Measurements from ENCODE around the gene LDLRAD2. TPM values are rescaled to one million over a fixed set of nuclear protein-coding genes. Genes with fewer than 3 reads are reported as not detected.

LDLRAD2 gene
- total RNA-seq, 3 donors from 2014 or later: 0.33 TPM; not detected in 2

DNA sequence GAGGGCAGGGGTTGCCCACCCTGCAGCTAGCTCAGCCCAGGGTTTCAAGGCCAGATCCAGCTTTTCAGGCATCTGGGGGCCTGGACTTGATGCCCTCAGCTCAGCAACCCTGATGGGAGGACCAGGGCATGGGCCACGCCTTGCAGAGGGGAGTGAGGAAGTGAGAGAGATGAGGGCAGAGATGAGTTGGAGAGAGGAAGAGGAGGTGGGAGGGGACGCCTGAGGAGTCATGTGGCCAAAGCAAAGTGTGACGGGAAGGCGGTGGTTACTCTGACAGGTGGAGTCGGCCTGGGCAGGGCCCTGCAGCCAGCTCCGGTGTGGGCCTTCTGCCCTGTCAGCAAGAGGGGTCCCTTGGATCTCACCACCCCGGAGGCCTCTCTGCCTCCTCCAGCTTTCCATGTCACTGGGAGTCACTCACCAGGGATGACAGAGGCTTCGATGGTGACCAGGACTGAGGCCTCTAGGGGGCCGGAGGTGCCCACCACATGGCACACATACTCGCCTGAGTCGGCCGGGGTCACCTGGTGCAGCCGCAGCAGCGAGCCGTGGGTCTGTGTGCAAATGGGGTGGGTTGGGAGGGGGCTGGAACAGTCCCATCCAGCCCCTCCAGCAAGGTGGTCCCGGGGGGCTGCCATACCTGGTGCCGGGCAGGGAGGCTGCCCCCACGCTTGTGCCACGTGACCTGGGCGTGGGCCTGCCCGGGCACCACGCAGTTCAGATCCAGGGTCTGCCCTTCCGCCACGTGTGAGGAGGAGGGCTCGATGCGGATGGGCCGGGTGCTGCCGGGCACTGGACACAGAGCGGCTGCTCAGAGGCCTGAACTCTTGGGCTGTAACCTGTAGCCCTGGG lies 40.4 kb downstream of the LDLRAD2 start:
- H3K36me3 ChIP-seq: peaks cover 4% of the 10 kb centered on the region
- H3K4me3 ChIP-seq: no peak overlapping the region
- intact Hi-C loops (cut with DNase I; ENCODE audit: low total_unique reads): no loop called here
- TF ChIP-seq POLR2A (IDR thresholded peaks at IDR 0.05) (no peak), POLR2AphosphoS5 (IDR thresholded peaks at IDR 0.05) (no peak)
- TF ChIP-seq, protein P1, sequence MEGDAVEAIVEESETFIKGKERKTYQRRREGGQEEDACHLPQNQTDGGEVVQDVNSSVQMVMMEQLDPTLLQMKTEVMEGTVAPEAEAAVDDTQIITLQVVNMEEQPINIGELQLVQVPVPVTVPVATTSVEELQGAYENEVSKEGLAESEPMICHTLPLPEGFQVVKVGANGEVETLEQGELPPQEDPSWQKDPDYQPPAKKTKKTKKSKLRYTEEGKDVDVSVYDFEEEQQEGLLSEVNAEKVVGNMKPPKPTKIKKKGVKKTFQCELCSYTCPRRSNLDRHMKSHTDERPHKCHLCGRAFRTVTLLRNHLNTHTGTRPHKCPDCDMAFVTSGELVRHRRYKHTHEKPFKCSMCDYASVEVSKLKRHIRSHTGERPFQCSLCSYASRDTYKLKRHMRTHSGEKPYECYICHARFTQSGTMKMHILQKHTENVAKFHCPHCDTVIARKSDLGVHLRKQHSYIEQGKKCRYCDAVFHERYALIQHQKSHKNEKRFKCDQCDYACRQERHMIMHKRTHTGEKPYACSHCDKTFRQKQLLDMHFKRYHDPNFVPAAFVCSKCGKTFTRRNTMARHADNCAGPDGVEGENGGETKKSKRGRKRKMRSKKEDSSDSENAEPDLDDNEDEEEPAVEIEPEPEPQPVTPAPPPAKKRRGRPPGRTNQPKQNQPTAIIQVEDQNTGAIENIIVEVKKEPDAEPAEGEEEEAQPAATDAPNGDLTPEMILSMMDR (IDR thresholded peaks at IDR 0.05): no peak
- H3K9me3 ChIP-seq: no peaks in the 10 kb centered on the region
- no peak for DNase-seq (ENCODE audit: low spot score in 2 of 2)
- no peak overlapping the region for H3K27ac ChIP-seq
- H3K4me1 ChIP-seq: no peaks in the 10 kb centered on the region
- H3K27me3 ChIP-seq: no peaks in the 10 kb centered on the region

DNA sequence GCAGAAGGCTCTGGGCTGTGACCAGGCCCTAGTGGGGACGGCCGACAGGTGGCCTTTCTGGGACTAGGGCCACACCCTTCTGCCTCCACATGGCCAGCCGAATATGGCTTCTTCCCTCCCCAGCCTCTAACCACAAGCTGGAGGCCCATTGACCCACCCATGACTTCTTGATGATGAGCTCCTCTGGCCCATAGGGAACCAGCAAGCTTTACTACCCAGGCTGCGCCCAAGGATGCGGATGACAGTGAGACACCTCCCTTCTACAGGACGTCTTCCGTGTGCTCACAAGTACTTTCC lies 41.0 kb downstream of the LDLRAD2 start:
- peaks cover 4% of the 10 kb centered on the region for H3K36me3 ChIP-seq
- H3K4me3 ChIP-seq: no peak overlapping the region
- no peaks in the 10 kb centered on the region for H3K27me3 ChIP-seq
- intact Hi-C loops (cut with DNase I; ENCODE audit: low total_unique reads): no loop called here
- H3K4me1 ChIP-seq: no peaks in the 10 kb centered on the region
- H3K27ac ChIP-seq: no peak overlapping the region
- H3K9me3 ChIP-seq: no peaks in the 10 kb centered on the region
- no peak for DNase-seq (ENCODE audit: low spot score in 2 of 2)
- TF ChIP-seq POLR2AphosphoS5 (IDR thresholded peaks at IDR 0.05) (no peak), POLR2A (IDR thresholded peaks at IDR 0.05) (no peak)
- TF ChIP-seq, protein P1 (IDR thresholded peaks at IDR 0.05): no peak

DNA sequence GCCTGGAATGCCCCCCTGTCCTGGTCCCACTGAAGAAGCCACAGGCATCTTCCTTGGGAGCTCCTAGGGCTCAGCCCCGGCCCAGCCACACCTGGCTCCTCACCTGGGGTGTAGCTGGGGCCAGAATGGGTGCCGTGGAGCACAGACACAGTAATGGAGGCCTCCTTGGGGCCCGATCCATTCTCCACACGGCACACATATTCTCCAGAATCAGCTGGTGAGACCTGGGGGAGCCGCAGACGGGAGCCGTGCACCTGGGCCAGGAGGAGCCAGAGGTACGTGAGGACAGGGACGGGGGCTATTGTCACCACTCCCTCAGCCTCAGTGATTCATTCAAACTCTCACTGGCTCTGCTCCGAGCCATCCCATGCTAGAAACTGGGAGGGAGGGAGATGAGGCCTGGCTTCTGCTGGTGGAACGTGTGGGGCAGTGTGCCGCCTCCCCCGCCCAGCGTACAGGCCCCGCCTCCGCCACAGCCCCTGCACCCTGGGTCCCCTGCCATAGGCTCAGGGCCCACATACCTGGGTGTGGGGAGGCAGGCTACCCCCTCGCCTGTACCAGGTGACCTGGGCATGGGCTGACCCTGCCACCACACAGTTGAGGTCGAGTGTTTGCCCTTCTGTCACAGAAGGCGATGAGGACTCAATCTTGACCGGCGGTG lies 42.2 kb downstream of the LDLRAD2 start:
- Histone ChIP-seq H3K4me3 (no peak overlapping the region), H3K27me3 (no peaks in the 10 kb centered on the region), H3K27ac (no peak overlapping the region), H3K9me3 (no peaks in the 10 kb centered on the region), H3K4me1 (no peaks in the 10 kb centered on the region), H3K36me3 (peaks cover 4% of the 10 kb centered on the region)
- TF ChIP-seq, protein P1 (IDR thresholded peaks at IDR 0.05): no peak
- TF ChIP-seq POLR2AphosphoS5 (IDR thresholded peaks at IDR 0.05) (no peak), POLR2A (IDR thresholded peaks at IDR 0.05) (no peak)
- DNase-seq (ENCODE audit: low spot score in 2 of 2): no peak
- intact Hi-C loops (cut with DNase I; ENCODE audit: low total_unique reads): no loop called here

DNA sequence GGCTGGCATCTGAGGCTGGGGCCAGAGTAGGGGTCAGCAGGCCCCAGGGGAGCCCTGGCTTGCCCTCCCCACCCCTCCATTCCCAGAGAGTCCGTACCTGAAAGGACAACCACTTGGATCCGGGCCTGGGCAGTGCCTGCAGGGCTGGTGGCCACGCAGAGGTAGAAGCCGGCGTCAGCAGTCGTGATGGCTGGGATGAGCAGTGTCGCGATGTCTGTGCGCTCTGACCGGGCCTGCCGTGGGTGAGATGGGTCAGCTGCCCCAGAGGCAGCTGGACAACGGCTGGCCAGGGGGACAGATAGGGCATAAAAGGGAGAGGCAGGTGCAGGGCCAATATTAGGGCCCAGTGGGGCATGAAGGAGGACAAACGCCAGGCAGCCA lies 42.7 kb downstream of the LDLRAD2 start:
- TF ChIP-seq, protein P1 (IDR thresholded peaks at IDR 0.05): no peak
- TF ChIP-seq POLR2AphosphoS5 (IDR thresholded peaks at IDR 0.05) (no peak), POLR2A (IDR thresholded peaks at IDR 0.05) (no peak)
- no peaks in the 10 kb centered on the region for H3K9me3 ChIP-seq
- intact Hi-C loops (cut with DNase I; ENCODE audit: low total_unique reads): no loop called here
- no peak for DNase-seq (ENCODE audit: low spot score in 2 of 2)
- H3K4me3 ChIP-seq: no peak overlapping the region
- no peaks in the 10 kb centered on the region for H3K4me1 ChIP-seq
- H3K27ac ChIP-seq: no peak overlapping the region
- no peaks in the 10 kb centered on the region for H3K27me3 ChIP-seq
- peaks cover 4% of the 10 kb centered on the region for H3K36me3 ChIP-seq
